Right cardiac atrium (tissue), 5 donors: ENCODE data around the gene MORN1. TPM values are rescaled to one million over a fixed set of nuclear protein-coding genes. Genes with fewer than 3 reads are reported as not detected.

Experiments used
- ATAC-seq, 2 donors: fragments of 200-7000 bp; cut with Tn5 transposase; one replicate each; pipeline versions ENCODE4 v1.8.0 to v1.9.1; 2020; ENCODE audit warnings: moderate library complexity in 2 of 2, mild to moderate bottlenecking in 1 of 2
- DNase-seq, 3 donors: peaks; one replicate each; pipeline ENCODE4 v3.0.0-alpha.2; 2020
- H3K27ac ChIP-seq: one replicate; pipeline ENCODE4 v1.5.1; 2013; ENCODE audit warnings: mild to moderate bottlenecking, low read length, control low read depth, moderate library complexity
- H3K27me3 ChIP-seq: one replicate; pipeline ENCODE4 v1.6.1; 2013; ENCODE audit not compliant: control insufficient read depth, insufficient read depth
- H3K4me1 ChIP-seq: one replicate; pipeline ENCODE4 v1.6.1; 2013; ENCODE audit warnings: low read length; ENCODE audit not compliant: control insufficient read depth, insufficient read depth
- H3K4me3 ChIP-seq: one replicate; pipeline ENCODE4 v1.5.1; 2013; ENCODE audit warnings: low read length, control low read depth
- H3K9me3 ChIP-seq: one replicate; pipeline ENCODE4 v1.6.1; 2013; ENCODE audit warnings: low read length; ENCODE audit not compliant: control insufficient read depth
- WGBS: extraction: QIAGEN DNeasy Blood & Tissue Kit; methylation state at CpG from one replicate; pipeline ENCODE4 v1.1.7; 2013; 5-methylcytosine and 5-hydroxymethylcytosine counted together
- intact Hi-C, 4 donors: fragments of 100-400 bp; cut with DNase I; formaldehyde crosslinking; loops; one replicate each; pipeline versions ENCODE4 v1.11.0 to v1.14.0; 2022 to 2023
- polyA plus RNA-seq: library from polyadenylated mRNA; stranded (reverse); fragments of 200-250 nt; gene quantifications from one replicate; pipeline ENCODE4 v1.2.3, GENCODE V29; 2013
- total RNA-seq, 4 donors: library from RNA; stranded (reverse); fragmentation: NEBNext Ultra II Directional; extraction: Animal tissue kit (Norgen Biotek cat#: 25700); gene quantifications; one replicate each; pipeline ENCODE4 v1.2.1, GENCODE V29; 2021
- donor health status: healthy with polysubstance abuse.
- donor health status: DM: no; HTN: yes; CAD: no.
- donor health status: DM: no; HTN: no; CAD: no.
- donor health status: DM: no; HTN: yes; CAD: no; lungs with severe emphysema.
- donor health status: DM: yes; HTN: yes; CAD: no.

MORN1 gene
- total and polyA plus RNA-seq, 5 donors = 3.2 to 5.1 (median 4.1) TPM

DNA sequence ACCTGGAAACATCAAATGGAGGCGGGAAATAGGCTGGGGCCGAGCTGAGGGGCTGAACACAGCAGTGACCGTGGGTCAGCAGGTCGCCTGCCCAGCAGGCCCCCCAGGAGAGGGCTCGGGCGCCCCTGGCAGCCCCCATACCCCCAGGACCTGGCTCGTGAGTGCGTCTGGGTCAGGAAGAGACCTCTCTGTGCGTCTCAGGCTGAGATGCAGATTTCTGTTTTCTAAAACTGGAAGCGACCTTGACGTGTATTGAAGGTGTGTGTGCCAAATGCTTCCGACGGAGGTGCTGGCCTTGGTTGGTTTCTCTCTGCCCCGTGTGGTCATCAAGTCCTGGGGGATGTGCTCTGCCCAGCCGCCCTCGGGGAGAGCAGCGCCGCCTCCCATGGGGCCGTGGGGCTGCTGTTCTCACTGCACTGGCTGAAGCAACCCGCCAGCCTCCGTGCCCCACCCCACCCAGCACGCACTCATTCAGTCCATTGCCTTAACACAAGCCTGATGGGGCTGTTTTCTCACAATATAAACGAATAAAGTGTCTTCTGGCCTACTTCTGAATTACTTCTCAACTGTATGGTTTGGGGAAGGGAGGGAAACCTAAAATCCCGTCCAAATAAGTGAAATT, 13.6 kb upstream of the MORN1 start:
- H3K4me3 ChIP-seq = no peak overlapping the region
- H3K27me3 ChIP-seq = no peaks in the 10 kb centered on the region
- peak in 2 of 3 donors; percentile 47 to 56 for DNase-seq
- intact Hi-C loops = no loop called here
- no peak overlapping the region for H3K27ac ChIP-seq
- 72% methylated on average over 24 of the region's 24 CpGs for WGBS
- H3K4me1 ChIP-seq = no peaks in the 10 kb centered on the region
- no peak for ATAC-seq
- H3K9me3 ChIP-seq = no peaks in the 10 kb centered on the region

DNA sequence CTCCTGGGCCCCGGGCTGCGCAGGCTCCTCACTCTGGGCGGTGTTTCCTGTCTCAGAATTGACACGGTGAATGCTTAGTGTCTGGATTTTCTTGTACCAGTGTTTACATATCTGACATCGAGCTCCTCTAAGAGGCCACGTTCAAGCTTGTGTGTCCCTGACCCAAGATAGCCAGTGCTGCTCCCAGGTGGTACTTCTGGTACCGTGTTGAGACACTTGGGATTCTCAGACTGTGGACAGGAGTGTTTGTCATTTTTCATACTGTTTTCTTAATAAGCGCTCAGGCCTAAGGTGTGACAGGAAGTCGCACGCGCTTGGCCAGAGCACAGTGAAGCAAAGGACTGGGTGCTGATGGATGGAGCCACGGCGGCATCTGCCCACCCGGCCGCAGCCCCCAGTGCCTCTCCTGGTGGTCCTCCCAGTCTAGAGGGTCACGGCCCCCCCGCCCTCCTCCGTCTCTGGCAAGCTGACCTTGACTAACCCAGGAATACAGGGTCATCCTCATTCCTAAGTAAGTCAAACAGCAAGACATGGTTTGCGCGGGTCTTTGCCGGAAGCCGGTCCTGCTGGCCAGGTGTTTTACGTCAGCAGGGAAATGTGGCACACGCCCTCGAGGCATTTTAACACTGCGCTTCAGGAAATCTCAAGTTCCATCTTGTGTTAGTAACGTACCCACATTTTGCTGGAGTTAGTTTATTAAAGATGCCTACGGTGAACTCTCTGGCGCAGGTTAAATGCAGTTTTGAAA, 13.0 kb upstream of the MORN1 start:
- no peaks in the 10 kb centered on the region for H3K4me1 ChIP-seq
- peak in 2 of 3 donors; percentile 47 to 51 for DNase-seq
- H3K27ac ChIP-seq = no peak overlapping the region
- no peaks in the 10 kb centered on the region for H3K27me3 ChIP-seq
- ATAC-seq = no peak
- H3K9me3 ChIP-seq = no peaks in the 10 kb centered on the region
- 78% methylated on average over 29 of the region's 29 CpGs for WGBS
- no peak overlapping the region for H3K4me3 ChIP-seq
- intact Hi-C loops = no loop called here

DNA sequence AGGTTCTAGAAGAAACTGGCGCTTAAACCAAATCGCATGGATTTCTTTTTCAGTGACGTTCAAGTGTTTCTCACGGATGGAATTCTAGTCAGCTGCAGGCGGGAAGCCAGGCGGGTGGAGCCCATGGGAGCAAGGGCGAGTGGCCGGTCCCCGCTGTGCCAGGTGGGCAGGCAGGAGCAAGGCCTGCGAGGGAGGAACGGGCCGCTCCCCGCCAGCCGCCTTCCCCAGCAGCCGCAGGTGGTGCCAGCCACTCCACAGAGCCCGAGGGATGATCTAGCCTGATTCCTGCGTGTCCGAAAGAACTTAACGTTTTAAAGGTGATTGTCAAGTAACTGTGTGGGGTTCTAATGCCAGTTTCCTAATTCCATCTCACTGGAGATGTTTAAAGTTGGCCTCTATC, 11.9 kb upstream of the MORN1 start:
- H3K9me3 ChIP-seq = no peaks in the 10 kb centered on the region
- no peaks in the 10 kb centered on the region for H3K4me1 ChIP-seq
- ATAC-seq (no peak), DNase-seq (peak in 2 of 3 donors; percentile 50 to 64)
- H3K27ac ChIP-seq = no peak overlapping the region
- intact Hi-C loops = no loop called here
- H3K4me3 ChIP-seq = no peak overlapping the region
- no peaks in the 10 kb centered on the region for H3K27me3 ChIP-seq
- 80% methylated on average over 19 of the region's 19 CpGs for WGBS

DNA sequence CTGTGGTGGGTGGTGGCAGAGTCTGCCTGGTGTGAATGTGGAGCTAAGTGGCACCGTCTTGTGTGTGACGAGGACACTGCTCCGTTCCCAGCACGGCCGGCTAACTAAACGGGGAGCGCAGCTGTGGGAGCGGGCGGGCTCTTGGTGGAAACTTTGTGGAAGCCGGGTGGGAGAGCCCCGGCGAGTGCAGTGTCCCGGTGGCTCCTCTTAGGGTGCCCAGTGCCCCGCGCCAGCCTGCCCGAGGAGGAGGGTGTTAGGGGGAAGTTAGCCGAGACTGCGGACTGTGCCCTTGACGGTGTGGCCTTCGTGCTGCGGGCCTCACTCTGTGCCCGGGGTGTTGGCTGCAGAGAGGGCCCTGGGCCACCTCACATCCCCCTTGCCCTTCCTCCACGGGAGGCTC, 11.1 kb upstream of the MORN1 start:
- H3K4me1 ChIP-seq = no peaks in the 10 kb centered on the region
- WGBS = 93% methylated on average over 23 of the region's 23 CpGs
- intact Hi-C loops = no loop called here
- no peaks in the 10 kb centered on the region for H3K27me3 ChIP-seq
- no peaks in the 10 kb centered on the region for H3K9me3 ChIP-seq
- no peak overlapping the region for H3K27ac ChIP-seq
- no peak overlapping the region for H3K4me3 ChIP-seq
- peak in 2 of 3 donors; percentile 41 to 45 for DNase-seq
- ATAC-seq = no peak

DNA sequence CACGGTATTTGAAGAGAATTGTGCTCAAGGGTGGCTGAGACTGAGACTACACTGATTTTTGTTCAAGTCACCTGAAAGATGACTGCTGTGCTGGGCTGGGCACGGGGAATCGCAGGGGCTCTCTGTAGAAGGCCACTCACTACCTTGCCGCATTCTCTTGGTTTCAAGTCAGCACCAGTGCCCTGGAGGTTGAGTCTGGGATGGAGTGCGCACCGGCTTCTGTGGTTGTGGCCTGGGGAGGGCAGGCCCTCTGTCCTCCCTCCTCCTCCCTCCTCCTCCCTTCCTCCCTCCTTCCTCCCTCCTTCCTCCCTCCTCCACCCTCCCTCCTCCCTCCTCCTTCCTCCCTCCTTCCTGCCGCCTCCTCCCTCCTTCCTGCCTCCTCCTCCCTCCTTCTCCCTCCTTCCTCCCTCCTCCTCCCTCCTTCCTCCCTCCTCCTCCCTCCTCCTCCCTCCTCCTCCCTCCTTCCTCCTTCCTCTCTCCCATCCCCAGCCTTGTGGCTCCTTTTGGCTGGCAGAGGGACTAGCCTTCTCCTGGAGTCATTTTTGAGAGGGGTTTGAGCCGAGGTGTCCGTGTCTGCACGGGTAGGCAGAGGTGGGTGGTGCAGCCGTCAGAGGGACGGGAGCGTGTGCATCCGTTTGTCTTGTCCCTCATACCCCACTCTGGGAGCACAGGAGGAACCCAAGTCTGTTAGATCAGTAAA, 9.7 kb upstream of the MORN1 start:
- no peaks in the 10 kb centered on the region for H3K4me1 ChIP-seq
- DNase-seq (peak in 2 of 3 donors; percentile 9 to 46), ATAC-seq (no peak)
- H3K27ac ChIP-seq = no peak overlapping the region
- intact Hi-C loops = no loop called here
- H3K4me3 ChIP-seq = no peak overlapping the region
- H3K9me3 ChIP-seq = no peaks in the 10 kb centered on the region
- WGBS = 86% methylated on average over 14 of the region's 14 CpGs
- H3K27me3 ChIP-seq = no peaks in the 10 kb centered on the region

DNA sequence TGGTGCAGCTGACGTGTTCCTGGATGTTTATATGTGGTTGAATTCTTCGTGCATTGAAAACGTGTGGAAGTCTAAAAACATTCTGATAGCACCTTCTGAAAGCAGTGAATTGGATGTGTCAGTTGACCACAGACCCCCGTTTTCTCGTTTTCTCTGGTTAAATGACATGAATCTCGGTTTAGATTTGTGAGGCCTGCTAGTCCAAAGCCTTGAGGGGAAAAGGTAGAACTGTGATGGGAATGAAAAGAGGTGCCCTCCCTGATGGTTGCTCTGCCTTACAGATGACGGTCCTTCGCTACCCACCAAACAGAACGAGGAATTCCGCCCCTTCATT, 9.2 kb upstream of the MORN1 start:
- 90% methylated on average over 10 of the region's 10 CpGs for WGBS
- H3K9me3 ChIP-seq = no peaks in the 10 kb centered on the region
- no peak overlapping the region for H3K27ac ChIP-seq
- H3K27me3 ChIP-seq = no peaks in the 10 kb centered on the region
- intact Hi-C loops = no loop called here
- H3K4me1 ChIP-seq = no peaks in the 10 kb centered on the region
- no peak overlapping the region for H3K4me3 ChIP-seq
- no peak for ATAC-seq
- DNase-seq = no peak

DNA sequence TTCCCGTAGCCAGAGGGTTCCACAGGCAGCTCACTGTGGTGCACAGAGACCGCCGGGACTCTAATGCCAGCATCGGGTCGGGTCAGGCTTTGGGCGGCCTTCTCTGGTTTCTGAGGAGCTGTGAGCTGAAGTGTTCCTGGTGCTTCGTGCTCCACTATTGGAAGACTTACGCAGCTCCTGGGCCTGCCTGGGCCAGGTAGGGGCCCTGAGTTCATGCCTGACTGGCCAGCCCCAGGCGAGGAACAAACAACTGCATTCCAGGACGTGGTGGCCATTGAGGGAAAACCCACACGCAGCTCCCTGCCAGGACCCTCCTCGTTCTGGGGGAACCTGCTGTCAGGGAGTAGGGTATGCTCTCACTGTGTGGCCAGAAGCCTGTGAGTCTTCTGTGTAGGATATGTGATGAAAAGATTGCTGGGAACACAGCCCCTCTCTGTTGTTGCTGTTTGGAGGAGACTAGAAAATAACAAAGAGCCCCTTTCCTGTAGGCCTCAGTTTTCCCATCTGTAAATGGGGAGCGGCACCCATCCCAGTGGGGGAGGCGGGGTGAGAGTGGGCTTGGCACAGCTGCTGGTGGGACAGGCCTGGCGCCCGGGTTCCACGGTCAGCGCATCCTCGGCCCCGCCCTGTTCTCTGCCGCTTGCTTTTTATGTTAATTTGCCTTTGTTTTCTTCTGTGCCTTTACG, 8.7 kb upstream of the MORN1 start:
- intact Hi-C loops = no loop called here
- peak in 2 of 3 donors; percentile 51 to 52 for DNase-seq
- H3K27me3 ChIP-seq = no peaks in the 10 kb centered on the region
- H3K27ac ChIP-seq = no peak overlapping the region
- H3K9me3 ChIP-seq = no peaks in the 10 kb centered on the region
- no peak for ATAC-seq
- H3K4me3 ChIP-seq = no peak overlapping the region
- H3K4me1 ChIP-seq = no peaks in the 10 kb centered on the region
- whole genome bisulfite sequencing = 90% methylated on average over 22 of the region's 22 CpGs

DNA sequence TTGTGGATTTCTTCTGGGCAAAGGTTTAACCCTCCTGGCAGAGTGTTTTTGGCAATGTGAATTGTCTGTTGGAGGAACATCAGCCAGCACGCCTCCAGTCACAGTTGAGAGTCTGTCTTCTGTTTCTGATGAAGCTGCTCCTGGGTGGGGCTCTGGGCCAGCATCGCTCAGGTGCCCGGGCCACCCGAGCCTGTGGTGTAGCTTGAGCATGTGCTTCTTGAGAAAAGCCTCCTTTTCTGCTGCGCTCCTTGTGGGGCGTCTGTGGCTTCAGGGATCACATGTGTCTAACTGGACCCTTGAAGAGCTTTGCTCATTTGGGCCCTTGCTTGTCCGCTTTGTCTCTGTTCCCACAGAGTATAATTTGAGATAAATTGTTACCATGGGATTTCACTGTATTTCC, 7.5 kb upstream of the MORN1 start:
- Histone ChIP-seq H3K27me3 (no peaks in the 10 kb centered on the region), H3K4me3 (no peak overlapping the region), H3K27ac (no peak overlapping the region), H3K9me3 (no peaks in the 10 kb centered on the region), H3K4me1 (no peaks in the 10 kb centered on the region)
- no peak for ATAC-seq
- 92% methylated on average over 7 of the region's 7 CpGs for WGBS
- intact Hi-C loops = no loop called here
- peak in 1 of 3 donors; percentile 32 for DNase-seq

DNA sequence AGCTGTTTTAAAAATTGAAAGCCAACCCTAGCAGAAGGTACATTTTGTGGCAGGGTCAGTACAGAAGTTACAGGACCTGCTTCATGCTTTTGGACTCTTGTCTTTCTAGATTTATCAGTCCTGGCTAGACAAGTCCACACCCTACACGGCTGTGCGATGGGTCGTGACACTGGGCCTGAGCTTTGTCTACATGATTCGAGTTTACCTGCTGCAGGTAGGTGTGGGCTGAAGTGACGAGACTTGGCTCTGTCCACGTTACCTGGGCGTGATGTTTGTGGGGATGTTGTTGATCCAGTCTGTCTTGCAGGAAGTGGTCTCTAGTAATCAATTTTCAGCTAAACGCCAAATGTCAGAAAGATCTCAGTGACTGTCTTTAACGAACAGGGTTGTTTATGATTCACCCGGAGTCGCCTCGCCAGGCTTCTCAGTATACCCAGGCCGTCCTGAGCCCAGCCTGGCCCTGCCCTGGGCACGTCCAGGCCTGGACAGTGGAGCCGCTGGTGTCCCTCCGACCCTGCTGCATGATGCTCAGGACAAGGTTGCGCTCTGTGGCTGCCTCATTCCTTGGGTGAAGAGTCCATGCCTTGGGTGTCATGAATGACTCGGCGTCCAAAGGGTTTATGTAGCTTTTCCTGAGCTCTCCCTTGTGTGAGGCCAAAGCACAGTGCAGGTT, 5.8 kb upstream of the MORN1 start:
- ATAC-seq = no peak
- 90% methylated on average over 19 of the region's 19 CpGs for WGBS
- H3K4me1 ChIP-seq = peaks cover 5% of the 10 kb centered on the region
- intact Hi-C loops = no loop called here
- no peak overlapping the region for H3K4me3 ChIP-seq
- no peaks in the 10 kb centered on the region for H3K27me3 ChIP-seq
- no peaks in the 10 kb centered on the region for H3K9me3 ChIP-seq
- peak in 1 of 3 donors; percentile 45 for DNase-seq
- no peak overlapping the region for H3K27ac ChIP-seq

DNA sequence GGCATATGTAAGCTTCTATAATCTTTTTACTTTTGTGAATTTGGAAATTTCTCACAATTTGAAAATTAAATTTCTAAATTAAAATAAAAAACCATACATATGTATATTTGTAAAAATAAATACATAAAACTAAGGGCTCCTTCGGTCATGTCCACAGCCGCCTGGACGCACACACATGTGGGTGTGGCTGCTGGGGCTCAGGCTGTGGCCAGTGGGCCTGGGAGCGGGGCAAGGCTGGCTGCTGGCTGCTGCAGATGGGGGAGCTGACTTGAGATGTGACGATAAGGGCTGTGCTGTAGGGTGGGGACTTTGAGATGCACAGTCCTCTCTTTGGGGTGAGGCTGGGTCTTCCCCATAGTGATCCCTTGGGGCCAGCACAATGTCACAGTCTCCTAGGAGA, 5.1 kb upstream of the MORN1 start:
- ATAC-seq = no peak

More for the DNA sequence above, 5.1 kb upstream of the MORN1 start:
- Histone ChIP-seq H3K9me3 (no peaks in the 10 kb centered on the region), H3K4me3 (no peak overlapping the region), H3K27ac (no peak overlapping the region), H3K27me3 (no peaks in the 10 kb centered on the region), H3K4me1 (peaks cover 5% of the 10 kb centered on the region)
- DNase-seq = peak in 1 of 3 donors; percentile 32
- WGBS = 87% methylated on average over 5 of the region's 5 CpGs
- intact Hi-C loops = no loop called here
